Right atrium auricular region (tissue), 2 donors: ENCODE results near the gene PPP1R3E. TPM values are rescaled to one million over a fixed set of nuclear protein-coding genes. Genes with fewer than 3 reads are reported as not detected.
A peak's percentile ranks its signal among the peaks of the same experiment; 100 is the strongest.

Source experiments
- DNase-seq: peaks from one replicate; pipeline ENCODE4 v3.0.0-alpha.2; 2019; ENCODE audit warnings: low spot score
- H3K27ac ChIP-seq, 2 donors: fragments of 200-600 bp; sonication (generic); 1 replicate in 1 of 2; 2 replicates in 1 of 2; pipeline ENCODE4 v1.5.1; 2016 to 2019
- H3K27me3 ChIP-seq, 2 donors: fragments of 200-600 bp; sonication (generic); one replicate each; pipeline versions ENCODE4 v1.5.1 to v1.6.0; 2017 to 2019
- H3K36me3 ChIP-seq: fragments of 200-600 bp; sonication (generic); one replicate; pipeline ENCODE4 v1.5.1; 2016
- H3K4me1 ChIP-seq, 2 donors: fragments of 200-600 bp; sonication (generic); one replicate each; pipeline versions ENCODE4 v1.5.1 to v1.6.0; 2017 to 2019
- H3K4me3 ChIP-seq, 2 donors: fragments of 200-600 bp; sonication (generic); 1 replicate in 1 of 2; 2 replicates in 1 of 2; pipeline ENCODE4 v1.5.1; 2017 to 2019; ENCODE audit warnings: mild to moderate bottlenecking in 1 of 2, moderate library complexity in 1 of 2
- H3K9me3 ChIP-seq, 2 donors: fragments of 200-600 bp; sonication (generic); one replicate each; pipeline ENCODE4 v1.5.1; 2019
- total RNA-seq, 2 donors: library from RNA; depleted of rRNA; stranded (reverse); fragments of >200 nt; gene quantifications; one replicate each; pipeline ENCODE4 v1.1.0, GENCODE V29; 2016
- TF ChIP-seq, protein P1 (sequence below), 2 donors: fragments of 200-600 bp; sonication (generic); IDR thresholded peaks; one replicate each; pipeline ENCODE4 v1.5.1; 2019; ENCODE audit warnings: antibody characterized with exemption in 2 of 2

Gene PPP1R3E
- total RNA-seq, 2 donors from 2014 or later: 2.7 to 3.9 TPM

DNA sequence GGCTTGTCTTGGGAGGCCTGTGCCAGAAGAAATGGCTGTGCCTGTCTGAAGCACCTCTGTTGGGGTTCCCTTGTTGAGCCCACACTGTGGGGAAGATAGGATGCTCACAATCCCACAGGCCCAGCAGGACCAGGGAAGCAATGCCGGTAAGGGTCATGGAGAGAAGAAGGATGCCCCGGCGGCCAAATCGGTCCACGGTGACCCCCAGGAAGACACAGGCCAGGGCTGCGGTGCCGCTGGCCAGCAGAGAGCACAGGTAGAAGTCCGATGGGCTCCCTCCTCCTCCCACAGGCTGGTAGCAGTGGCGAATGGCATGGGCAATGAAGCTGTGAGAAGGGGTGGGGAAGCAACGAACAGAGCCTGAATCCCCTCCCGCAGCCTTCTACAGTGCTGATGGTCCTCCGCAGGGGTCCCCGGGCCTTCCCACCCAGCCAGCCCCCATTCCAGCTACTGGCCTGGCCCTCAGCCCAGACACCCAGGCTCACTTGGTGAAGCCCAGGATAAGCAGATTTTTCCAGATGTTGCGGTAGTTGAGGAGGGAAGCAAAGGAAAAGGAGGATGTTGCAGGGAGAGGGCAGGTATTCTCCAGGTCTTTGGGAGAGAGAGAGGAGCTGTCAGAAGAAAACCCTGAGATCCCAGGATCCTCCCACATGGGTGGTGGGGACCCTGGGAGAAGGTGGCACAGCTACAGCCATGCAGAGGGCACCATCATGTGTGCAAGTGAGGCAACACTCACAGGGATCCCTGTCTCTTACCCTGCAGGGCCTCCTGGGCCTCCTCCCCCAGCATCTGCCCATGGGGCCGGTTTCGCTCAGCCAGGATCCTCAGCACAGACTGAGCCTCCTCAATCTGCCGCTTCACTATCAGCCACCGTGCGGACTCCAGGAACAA is 45.0 kb upstream of the PPP1R3E start:
- Histone ChIP-seq H3K36me3 (no peaks in the 10 kb centered on the region), H3K27me3 (no peaks in the 10 kb centered on the region), H3K4me3 (no peak overlapping the region), H3K27ac (peak overlapping the region in 1 of 2 donors; percentile 64), H3K4me1 (peaks cover 0 to 20% of the 10 kb centered on the region in 2 donors), H3K9me3 (no peaks in the 10 kb centered on the region)
- DNase-seq: no peak
- TF ChIP-seq, protein P1, sequence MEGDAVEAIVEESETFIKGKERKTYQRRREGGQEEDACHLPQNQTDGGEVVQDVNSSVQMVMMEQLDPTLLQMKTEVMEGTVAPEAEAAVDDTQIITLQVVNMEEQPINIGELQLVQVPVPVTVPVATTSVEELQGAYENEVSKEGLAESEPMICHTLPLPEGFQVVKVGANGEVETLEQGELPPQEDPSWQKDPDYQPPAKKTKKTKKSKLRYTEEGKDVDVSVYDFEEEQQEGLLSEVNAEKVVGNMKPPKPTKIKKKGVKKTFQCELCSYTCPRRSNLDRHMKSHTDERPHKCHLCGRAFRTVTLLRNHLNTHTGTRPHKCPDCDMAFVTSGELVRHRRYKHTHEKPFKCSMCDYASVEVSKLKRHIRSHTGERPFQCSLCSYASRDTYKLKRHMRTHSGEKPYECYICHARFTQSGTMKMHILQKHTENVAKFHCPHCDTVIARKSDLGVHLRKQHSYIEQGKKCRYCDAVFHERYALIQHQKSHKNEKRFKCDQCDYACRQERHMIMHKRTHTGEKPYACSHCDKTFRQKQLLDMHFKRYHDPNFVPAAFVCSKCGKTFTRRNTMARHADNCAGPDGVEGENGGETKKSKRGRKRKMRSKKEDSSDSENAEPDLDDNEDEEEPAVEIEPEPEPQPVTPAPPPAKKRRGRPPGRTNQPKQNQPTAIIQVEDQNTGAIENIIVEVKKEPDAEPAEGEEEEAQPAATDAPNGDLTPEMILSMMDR (IDR thresholded peaks at IDR 0.05): no peak

DNA sequence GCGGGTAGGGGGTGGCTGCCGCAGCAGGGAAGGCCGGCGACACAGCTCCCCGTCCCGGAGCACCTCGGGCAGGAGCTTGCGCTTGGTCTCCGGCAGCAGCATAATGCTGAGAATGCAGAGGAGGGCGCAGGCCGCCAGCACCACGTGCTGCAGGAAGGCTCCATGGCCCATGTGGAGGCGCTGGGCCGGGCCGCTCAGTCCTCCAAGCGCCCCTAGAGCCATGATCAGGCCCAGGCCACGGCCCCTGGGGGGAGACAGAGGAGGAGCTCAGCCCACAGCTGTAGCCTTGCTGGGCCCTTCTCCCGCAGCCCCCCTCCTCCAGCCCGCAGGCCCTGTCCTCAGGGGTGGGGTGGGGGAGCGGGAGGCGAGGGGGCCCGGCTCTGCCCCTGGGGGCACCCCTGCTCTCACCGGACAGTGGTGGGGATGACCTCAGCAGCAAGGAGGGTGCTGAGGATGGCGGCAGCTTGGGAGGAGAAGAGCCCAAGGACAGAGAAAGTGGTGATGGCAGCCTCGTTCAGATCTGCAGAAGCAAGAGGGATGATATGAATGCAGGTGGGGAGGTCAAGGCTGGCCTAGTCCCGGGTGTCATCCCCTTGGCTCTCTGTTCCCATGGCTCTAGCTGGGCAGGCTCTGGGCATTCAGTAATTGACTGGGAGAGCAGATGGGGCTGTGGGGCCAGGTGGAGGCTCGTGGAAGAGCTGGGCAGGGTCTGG is 44.2 kb upstream of the PPP1R3E start:
- Histone ChIP-seq H3K27ac (peak overlapping the region in 1 of 2 donors; percentile 64), H3K4me3 (no peak overlapping the region), H3K4me1 (peaks cover 0 to 12% of the 10 kb centered on the region in 2 donors), H3K36me3 (no peaks in the 10 kb centered on the region), H3K9me3 (no peaks in the 10 kb centered on the region), H3K27me3 (no peaks in the 10 kb centered on the region)
- DNase-seq: no peak
- TF ChIP-seq, protein P1 (IDR thresholded peaks at IDR 0.05): no peak

DNA sequence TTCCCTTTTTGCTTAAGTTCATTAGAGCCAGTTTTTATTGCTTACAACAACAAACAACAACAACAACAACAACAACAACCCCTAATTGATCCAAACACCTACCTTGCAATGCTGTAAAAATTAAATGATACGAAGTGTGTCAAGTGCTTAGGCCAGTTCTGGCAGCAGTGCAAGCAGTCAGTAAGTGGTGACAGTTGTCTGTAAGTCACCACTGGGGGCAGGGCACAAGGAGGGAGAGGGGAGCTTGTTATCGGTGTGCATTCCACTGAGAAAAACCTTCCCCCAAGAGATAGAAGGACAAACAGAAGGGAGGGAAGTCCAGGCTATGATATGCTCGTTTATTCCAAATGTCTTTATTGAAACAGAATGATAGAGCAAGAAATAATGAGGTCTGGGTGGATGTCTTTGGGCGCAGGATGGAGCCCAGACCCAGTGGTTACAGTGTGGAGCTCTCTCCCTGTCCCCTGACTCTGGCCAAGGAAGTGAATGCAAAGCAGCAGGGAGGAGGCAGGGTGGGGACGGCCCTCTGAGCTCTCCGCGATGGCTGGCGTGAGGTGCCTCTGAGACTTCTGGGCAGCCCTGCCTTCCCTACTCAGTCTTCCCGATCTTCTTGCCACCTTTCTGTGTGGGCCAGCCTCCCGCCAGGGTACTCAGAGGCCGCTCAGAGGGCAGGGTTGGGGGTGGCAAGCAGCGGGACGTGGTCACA is 43.5 kb upstream of the PPP1R3E start:
- Histone ChIP-seq H3K36me3 (no peaks in the 10 kb centered on the region), H3K4me3 (no peak overlapping the region), H3K27ac (peak overlapping the region in 1 of 2 donors; percentile 64), H3K4me1 (peaks cover 0 to 9% of the 10 kb centered on the region in 2 donors), H3K9me3 (no peaks in the 10 kb centered on the region), H3K27me3 (no peaks in the 10 kb centered on the region)
- TF ChIP-seq, protein P1 (IDR thresholded peaks at IDR 0.05): no peak
- no peak for DNase-seq

DNA sequence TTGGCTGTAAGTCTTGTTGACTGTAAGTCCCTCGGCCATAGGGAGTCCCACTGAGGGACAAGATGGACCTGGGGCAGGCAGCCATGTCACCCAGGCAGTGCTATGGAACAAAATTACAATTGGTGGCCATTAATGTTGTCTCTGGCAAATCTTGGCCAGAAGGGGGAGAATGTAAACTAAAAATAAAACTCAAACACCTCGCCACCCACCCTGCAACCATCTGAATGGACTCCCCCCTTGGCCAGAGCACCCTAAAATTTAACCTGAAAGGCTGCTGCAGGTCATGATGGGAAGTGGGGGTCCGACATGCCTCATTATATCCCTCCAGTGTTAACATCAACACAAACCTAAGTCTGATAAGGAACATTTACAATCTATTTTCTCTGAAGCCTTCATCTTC is 41.8 kb upstream of the PPP1R3E start:
- no peak for DNase-seq
- H3K4me3 ChIP-seq: no peak overlapping the region
- TF ChIP-seq, protein P1 (IDR thresholded peaks at IDR 0.05): no peak

DNA sequence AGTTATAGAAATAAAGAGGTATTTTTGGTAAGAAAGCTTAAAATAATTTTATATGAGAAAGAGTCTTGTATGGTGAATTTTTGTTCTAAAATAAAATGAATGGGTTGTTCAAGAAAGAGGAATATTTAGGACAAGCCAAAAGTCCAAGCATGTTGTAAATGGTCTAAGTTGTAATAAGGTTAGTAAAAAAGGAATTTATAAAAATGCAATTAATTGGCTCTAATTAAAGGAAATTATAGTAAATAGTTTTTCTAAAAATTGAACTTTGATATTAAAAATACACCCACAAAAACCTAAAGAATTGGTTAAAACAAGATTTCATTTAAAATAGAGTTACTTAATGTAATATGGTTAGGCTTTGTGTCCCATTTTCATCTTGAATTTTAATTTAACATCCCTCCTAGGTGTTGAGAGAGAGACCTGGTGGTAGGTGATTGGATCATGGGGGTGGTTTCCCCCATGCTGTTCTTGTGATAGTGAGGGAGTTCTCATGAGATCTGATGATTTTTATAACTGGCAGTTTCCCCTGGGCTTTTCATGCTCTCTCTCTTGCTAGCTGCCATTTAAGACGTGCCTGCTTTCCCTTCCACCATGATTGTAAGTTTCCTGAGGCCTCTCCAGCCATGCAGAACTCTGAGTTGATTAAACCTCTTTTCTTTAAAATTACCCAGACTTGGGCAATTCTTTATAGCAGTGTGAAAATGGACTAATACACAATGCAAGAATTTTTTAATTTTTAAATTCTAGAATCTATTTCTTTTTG is 37.0 kb upstream of the PPP1R3E start:
- no peak overlapping the region for H3K4me3 ChIP-seq
- H3K9me3 ChIP-seq: no peaks in the 10 kb centered on the region
- no peaks in the 10 kb centered on the region for H3K27me3 ChIP-seq

More for the DNA sequence above, 41.8 kb upstream of the PPP1R3E start:
- Histone ChIP-seq H3K27ac (no peak overlapping the region), H3K4me1 (peaks cover 0 to 9% of the 10 kb centered on the region in 2 donors), H3K9me3 (no peaks in the 10 kb centered on the region), H3K36me3 (no peaks in the 10 kb centered on the region), H3K27me3 (no peaks in the 10 kb centered on the region)

More for the DNA sequence above, 37.0 kb upstream of the PPP1R3E start:
- Histone ChIP-seq H3K36me3 (no peaks in the 10 kb centered on the region), H3K4me1 (no peaks in the 10 kb centered on the region), H3K27ac (no peak overlapping the region)
- TF ChIP-seq, protein P1 (IDR thresholded peaks at IDR 0.05): no peak
- DNase-seq: peak; percentile 5
